ENCODE measurements around the gene ZNF789. TPM values are rescaled to one million over a fixed set of nuclear protein-coding genes. Genes with fewer than 3 reads are reported as not detected.

Gene ZNF789
- total and polyA plus RNA-seq, 10 of the 15 experiments (the other 5 are each of a cell fraction or from before 2014, with no cell fraction given): 5.6 to 44.6 (median 21.3) TPM

DNA sequence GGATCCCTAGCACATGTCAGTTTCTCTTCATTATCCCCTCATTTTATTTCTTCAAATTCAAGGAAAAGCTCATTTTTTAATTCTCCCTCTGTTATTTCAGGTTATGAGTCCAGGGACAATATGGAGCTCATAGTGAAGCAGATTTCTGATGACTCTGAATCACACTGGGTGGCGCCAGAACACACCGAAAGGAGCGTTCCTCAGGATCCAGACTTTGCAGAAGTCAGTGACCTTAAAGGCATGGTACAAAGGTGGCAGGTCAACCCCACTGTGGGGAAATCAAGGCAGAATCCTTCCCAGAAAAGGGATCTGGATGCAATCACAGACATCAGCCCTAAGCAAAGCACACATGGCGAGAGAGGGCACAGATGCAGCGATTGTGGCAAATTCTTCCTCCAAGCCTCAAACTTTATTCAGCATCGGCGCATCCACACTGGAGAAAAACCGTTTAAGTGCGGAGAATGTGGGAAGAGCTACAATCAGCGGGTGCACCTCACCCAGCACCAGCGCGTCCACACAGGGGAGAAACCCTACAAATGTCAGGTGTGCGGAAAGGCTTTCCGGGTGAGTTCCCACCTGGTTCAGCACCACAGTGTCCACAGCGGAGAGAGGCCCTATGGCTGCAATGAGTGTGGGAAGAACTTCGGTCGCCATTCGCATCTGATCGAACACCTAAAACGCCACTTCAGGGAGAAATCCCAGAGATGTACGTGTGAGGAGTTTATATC is 53.2 kb downstream of the ZNF789 start:
- POLR2A ChIA-PET: no interaction called here
- in situ Hi-C loops (cut with MboI): no loop called here
- BruUV-seq (replicated peaks): TSS peak; percentile 50
- CTCF ChIA-PET: interaction anchor here (0.6 to 1.2 kb wide), 7 partner anchors 21 to 1491 kb away, joined by 3 to 4 read pairs (median 3); partner anchors contain the start of genes ZKSCAN5 and ZNF655
- DNase-seq (ENCODE audit: low read depth, low spot score): no peak
- RAD21 ChIA-PET (ENCODE audit: unreplicated experiment): interaction anchor here (1.0 kb wide), 1 partner anchor 389 kb away, joined by 3 read pairs; no protein-coding TSS in a partner anchor
- FAIRE-seq: no peak
- SMC1A ChIA-PET (ENCODE audit: uncharacterized antibody, unreplicated experiment): interaction anchor here (0.7 to 1.0 kb wide), 4 partner anchors 9 to 90 kb away, joined by 3 to 4 read pairs (median 3); partner anchors contain the start of gene ZSCAN25
- H4K20me1 ChIP-seq (ENCODE audit: control insufficient read depth, insufficient read depth): no peaks in the 10 kb centered on the region
- no peaks in the 10 kb centered on the region for H3K27me3 ChIP-seq (replicated peaks in 1 of 2; ENCODE audit: control insufficient read depth in 2 of 2, insufficient read depth in 2 of 2, low read length in 1 of 2)
- WGBS (ENCODE audit: insufficient coverage, insufficient replicate concordance, low lambda C conversion rate, missing lambda C conversion rate): 99% methylated on average over 21 of the region's 21 CpGs
- intact Hi-C loops (cut with micrococcal nuclease; ENCODE audit: unreplicated experiment): no loop called here
- no peak; the same call in 2 of the 3 replicates for ATAC-seq
- H3K4me1 ChIP-seq (ENCODE audit: control insufficient read depth, insufficient read depth, low read length): no peaks in the 10 kb centered on the region
- H3K27ac ChIP-seq (ENCODE audit: control insufficient read depth, insufficient read depth): no peak overlapping the region
- TF ChIP-seq RAD21 (IDR thresholded peaks at IDR 0.05; ENCODE audit: insufficient read depth, low read depth, low read length) (peak; percentile 22; the same call in 1 of the 2 replicates), TBL1XR1 (IDR thresholded peaks at IDR 0.05; ENCODE audit: low read depth, low read length) (no peak), MTA2 (IDR thresholded peaks at IDR 0.05; ENCODE audit: low read depth) (no peak), NFIC (IDR thresholded peaks at IDR 0.05; ENCODE audit: low read depth, low read length) (no peak), KAT2A (conservative IDR thresholded peaks at IDR 0.05; ENCODE audit: control insufficient read depth, low read depth, low read length) (no peak), IKZF2 (IDR thresholded peaks at IDR 0.05) (no peak), STAT1 (conservative IDR thresholded peaks at IDR 0.05) (no peak)
- TF ChIP-seq, protein P1, sequence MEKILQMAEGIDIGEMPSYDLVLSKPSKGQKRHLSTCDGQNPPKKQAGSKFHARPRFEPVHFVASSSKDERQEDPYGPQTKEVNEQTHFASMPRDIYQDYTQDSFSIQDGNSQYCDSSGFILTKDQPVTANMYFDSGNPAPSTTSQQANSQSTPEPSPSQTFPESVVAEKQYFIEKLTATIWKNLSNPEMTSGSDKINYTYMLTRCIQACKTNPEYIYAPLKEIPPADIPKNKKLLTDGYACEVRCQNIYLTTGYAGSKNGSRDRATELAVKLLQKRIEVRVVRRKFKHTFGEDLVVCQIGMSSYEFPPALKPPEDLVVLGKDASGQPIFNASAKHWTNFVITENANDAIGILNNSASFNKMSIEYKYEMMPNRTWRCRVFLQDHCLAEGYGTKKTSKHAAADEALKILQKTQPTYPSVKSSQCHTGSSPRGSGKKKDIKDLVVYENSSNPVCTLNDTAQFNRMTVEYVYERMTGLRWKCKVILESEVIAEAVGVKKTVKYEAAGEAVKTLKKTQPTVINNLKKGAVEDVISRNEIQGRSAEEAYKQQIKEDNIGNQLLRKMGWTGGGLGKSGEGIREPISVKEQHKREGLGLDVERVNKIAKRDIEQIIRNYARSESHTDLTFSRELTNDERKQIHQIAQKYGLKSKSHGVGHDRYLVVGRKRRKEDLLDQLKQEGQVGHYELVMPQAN (conservative IDR thresholded peaks at IDR 0.05): no peak
- TF ChIP-seq, protein P2, sequence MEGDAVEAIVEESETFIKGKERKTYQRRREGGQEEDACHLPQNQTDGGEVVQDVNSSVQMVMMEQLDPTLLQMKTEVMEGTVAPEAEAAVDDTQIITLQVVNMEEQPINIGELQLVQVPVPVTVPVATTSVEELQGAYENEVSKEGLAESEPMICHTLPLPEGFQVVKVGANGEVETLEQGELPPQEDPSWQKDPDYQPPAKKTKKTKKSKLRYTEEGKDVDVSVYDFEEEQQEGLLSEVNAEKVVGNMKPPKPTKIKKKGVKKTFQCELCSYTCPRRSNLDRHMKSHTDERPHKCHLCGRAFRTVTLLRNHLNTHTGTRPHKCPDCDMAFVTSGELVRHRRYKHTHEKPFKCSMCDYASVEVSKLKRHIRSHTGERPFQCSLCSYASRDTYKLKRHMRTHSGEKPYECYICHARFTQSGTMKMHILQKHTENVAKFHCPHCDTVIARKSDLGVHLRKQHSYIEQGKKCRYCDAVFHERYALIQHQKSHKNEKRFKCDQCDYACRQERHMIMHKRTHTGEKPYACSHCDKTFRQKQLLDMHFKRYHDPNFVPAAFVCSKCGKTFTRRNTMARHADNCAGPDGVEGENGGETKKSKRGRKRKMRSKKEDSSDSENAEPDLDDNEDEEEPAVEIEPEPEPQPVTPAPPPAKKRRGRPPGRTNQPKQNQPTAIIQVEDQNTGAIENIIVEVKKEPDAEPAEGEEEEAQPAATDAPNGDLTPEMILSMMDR (IDR thresholded peaks at IDR 0.05 in 2 of 3, conservative IDR thresholded peaks at IDR 0.05 in 1 of 3; ENCODE audit: control insufficient read depth in 2 of 3, extremely low read depth in 1 of 3, insufficient read depth in 1 of 3, low read depth in 3 of 3, low read length in 3 of 3): peak in 1 of 3 experiments; percentile 36; a peak in 2 of 6 replicates
- H3K36me3 ChIP-seq (ENCODE audit: control insufficient read depth in 2 of 2, insufficient read depth in 2 of 2, low read length in 1 of 2): peaks cover 6 to 26% of the 10 kb centered on the region in 2 experiments
- H3K9me3 ChIP-seq (replicated peaks; ENCODE audit: control insufficient read depth, insufficient read depth, low read length): peaks cover 19% of the 10 kb centered on the region; the same call in 2 of the 3 replicates
- H3K79me2 ChIP-seq (ENCODE audit: control insufficient read depth, insufficient read depth, low read length): no peaks in the 10 kb centered on the region
- no peak overlapping the region for H3K4me2 ChIP-seq (ENCODE audit: control insufficient read depth, insufficient read depth)
- H2AFZ ChIP-seq (ENCODE audit: control insufficient read depth, low read depth, low read length): no peak overlapping the region
- H3K4me3 ChIP-seq: no peak overlapping the region
- no peak overlapping the region for H3K9ac ChIP-seq (ENCODE audit: control insufficient read depth, insufficient read depth, low read length)
